MM.1S (cell line): ENCODE data around the gene DDX23.
"Not testable (repeated sequence)": the region's sequence is repeated elsewhere in the genome, so short reads cannot be mapped to it uniquely, and the experiment has no call there.

Experiments
- DNase-seq: peaks from one replicate; pipeline ENCODE4 v3.0.0-alpha.2; 2015
- H2AFZ ChIP-seq: fragments of 300-600 bp; sonication (generic); 2 replicates; pipeline ENCODE4 v1.6.0; 2016; ENCODE audit warnings: antibody characterized with exemption, low read length
- H3F3A ChIP-seq: fragments of 300-600 bp; sonication (generic); 2 replicates; pipeline ENCODE4 v1.6.1; 2016; ENCODE audit warnings: mild to moderate bottlenecking, antibody characterized with exemption, low read length, moderate library complexity, mixed read lengths; ENCODE audit not compliant: insufficient read depth
- H3K27ac ChIP-seq: fragments of 300-600 bp; sonication (generic); 2 replicates; pipeline ENCODE4 v1.5.1; 2016; ENCODE audit warnings: mild to moderate bottlenecking, low read length
- H3K27me3 ChIP-seq: fragments of 300-600 bp; sonication (generic); replicated peaks from 2 replicates; pipeline ENCODE4 v1.6.0; 2016; ENCODE audit warnings: low read length; ENCODE audit not compliant: insufficient read depth
- H3K36me3 ChIP-seq: fragments of 300-600 bp; sonication (generic); replicated peaks from 2 replicates; pipeline ENCODE4 v1.6.1; 2016; ENCODE audit warnings: mild to moderate bottlenecking, low read length, mixed read lengths; ENCODE audit not compliant: insufficient read depth
- H3K4me1 ChIP-seq: fragments of 300-600 bp; sonication (generic); 2 replicates; pipeline ENCODE4 v1.6.1; 2016; ENCODE audit warnings: low read length, mixed read lengths
- H3K4me2 ChIP-seq: fragments of 300-600 bp; sonication (generic); 2 replicates; pipeline ENCODE4 v1.6.0; 2016; ENCODE audit warnings: low read depth, low read length
- H3K4me3 ChIP-seq: fragments of 300-600 bp; sonication (generic); 2 replicates; pipeline ENCODE4 v1.5.1; 2016; ENCODE audit warnings: low read length, mixed read lengths
- H3K79me2 ChIP-seq: fragments of 300-600 bp; sonication (generic); 2 replicates; pipeline ENCODE4 v1.6.1; 2016; ENCODE audit warnings: mixed run types, low read length, mixed read lengths
- H3K9ac ChIP-seq: fragments of 300-600 bp; sonication (generic); 2 replicates; pipeline ENCODE4 v1.6.1; 2016; ENCODE audit warnings: low read length, mixed read lengths
- H3K9me2 ChIP-seq: fragments of 300-600 bp; sonication (generic); replicated peaks from 2 replicates; pipeline ENCODE4 v1.6.1; 2016; ENCODE audit warnings: mild to moderate bottlenecking, low read length, mixed read lengths; ENCODE audit not compliant: insufficient read depth
- H3K9me3 ChIP-seq: fragments of 300-600 bp; sonication (generic); replicated peaks from 2 replicates; pipeline ENCODE4 v1.6.1; 2016; ENCODE audit warnings: mild to moderate bottlenecking, low read length, mixed read lengths; ENCODE audit not compliant: insufficient read depth
- H4K20me1 ChIP-seq: fragments of 300-600 bp; sonication (generic); 2 replicates; pipeline ENCODE4 v1.6.1; 2016; ENCODE audit warnings: mild to moderate bottlenecking, low read length, moderate library complexity, mixed read lengths; ENCODE audit not compliant: insufficient read depth
- CTCF ChIP-seq: fragments of 300-600 bp; sonication (generic); IDR thresholded peaks from 2 replicates; pipeline ENCODE4 v1.5.1; 2016; ENCODE audit warnings: antibody characterized with exemption, low read length, mixed read lengths
- EZH2 ChIP-seq: fragments of 300-600 bp; sonication (generic); optimal IDR thresholded peaks from 2 replicates; pipeline ENCODE3; 2017; ENCODE audit warnings: low read depth, mild to moderate bottlenecking, antibody characterized with exemption, low read length, mixed read lengths
- EZH2phosphoT487 ChIP-seq: fragments of 300-600 bp; sonication (generic); IDR thresholded peaks from 2 replicates; pipeline ENCODE4 v1.6.1; 2018; ENCODE audit warnings: antibody characterized with exemption, low read length

DDX23 gene

GRCh38 chr12:48852734-48853688 is 1.0 kb upstream of the DDX23 start:
- Histone ChIP-seq H3K4me2 (peak overlapping the region; percentile 99), H4K20me1 (no peaks in the 10 kb centered on the region), H3K9me2 (no peaks in the 10 kb centered on the region), H3K27me3 (no peaks in the 10 kb centered on the region), H3F3A (peaks cover 9% of the 10 kb centered on the region), H3K27ac (peak overlapping the region; percentile 42), H3K4me1 (peaks cover 7% of the 10 kb centered on the region), H3K79me2 (peaks cover 45% of the 10 kb centered on the region), H3K9me3 (no peaks in the 10 kb centered on the region), H3K4me3 (peak overlapping the region; percentile 94), H2AFZ (peak overlapping the region; percentile 88), H3K9ac (peak overlapping the region; percentile 90), H3K36me3 (no peaks in the 10 kb centered on the region)
- peak; percentile 93 for DNase-seq
- TF ChIP-seq EZH2, result no peak
- peak; percentile 84 for TF ChIP-seq CTCF

GRCh38 chr12:48842021-48842420 is 9.9 kb downstream of the DDX23 start:
- not testable (repeated sequence) for H4K20me1 ChIP-seq, H3K9me3 ChIP-seq, H3K9ac ChIP-seq, H3K4me3 ChIP-seq, H3K27me3 ChIP-seq, H3K27ac ChIP-seq, DNase-seq, H3K4me2 ChIP-seq, H2AFZ ChIP-seq, H3F3A ChIP-seq, H3K9me2 ChIP-seq, H3K4me1 ChIP-seq
- peaks cover 22% of the 10 kb centered on the region for H3K79me2 ChIP-seq
- H3K36me3 ChIP-seq, result peaks cover 10% of the 10 kb centered on the region

- no peaks in the 10 kb centered on the region for H3K9me2 ChIP-seq
- no peaks in the 10 kb centered on the region for H3K9me3 ChIP-seq
- H3K36me3 ChIP-seq, result peaks cover 10% of the 10 kb centered on the region; the same call in 1 of the 2 replicates
Measured at GRCh38 chr12:48838048-48838447, 13.9 kb downstream of the DDX23 start.

More at GRCh38 chr12:48838048-48838447, 13.9 kb downstream of the DDX23 start:
- Histone ChIP-seq H3K27me3 (no peaks in the 10 kb centered on the region), H3F3A (no peaks in the 10 kb centered on the region), H3K4me3 (no peak overlapping the region), H3K79me2 (no peaks in the 10 kb centered on the region), H2AFZ (no peak overlapping the region), H3K4me2 (no peak overlapping the region), H3K9ac (no peak overlapping the region), H3K27ac (no peak overlapping the region), H3K4me1 (no peaks in the 10 kb centered on the region), H4K20me1 (no peaks in the 10 kb centered on the region)
- TF ChIP-seq EZH2phosphoT487 (no peak), EZH2 (no peak), CTCF (no peak)
- DNase-seq, result no peak
